ENCODE data around the gene ARHGEF17.

ARHGEF17 gene

DNA sequence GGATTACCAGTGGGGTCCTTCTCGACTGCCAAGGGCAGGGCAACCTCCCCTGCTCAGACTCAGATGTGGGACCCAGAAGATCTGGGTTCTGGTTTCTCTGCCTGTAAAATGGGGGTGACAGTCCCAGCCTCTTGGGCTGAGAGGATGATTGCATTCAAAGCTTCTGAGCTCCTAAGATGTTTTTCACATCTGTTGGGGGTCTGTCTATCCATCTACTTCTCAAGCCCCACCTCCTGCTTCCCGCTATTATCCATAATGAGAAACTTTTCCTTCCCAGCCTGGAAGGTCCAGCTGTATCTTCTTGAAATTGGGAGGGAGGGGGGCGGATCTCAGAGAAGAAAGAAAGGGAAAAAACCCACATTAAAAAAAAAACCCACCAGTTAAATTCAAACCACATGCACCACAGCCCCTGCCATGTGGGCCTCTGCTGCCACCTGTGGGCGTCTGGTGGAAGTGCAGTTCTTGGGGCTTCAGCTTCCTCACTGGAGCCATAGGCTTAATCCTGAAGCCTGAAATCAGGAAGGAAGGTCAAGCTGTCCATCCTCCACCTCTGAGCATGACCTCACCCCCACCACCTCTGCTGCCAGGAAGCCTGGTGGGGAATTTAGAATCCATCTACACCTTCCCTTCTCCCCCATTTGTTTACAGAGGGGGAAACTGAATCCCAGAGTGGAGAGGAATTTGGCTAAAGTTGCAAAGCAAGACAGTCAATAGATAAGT lies 27.3 kb downstream of the ARHGEF17 start:
- peaks cover 16% of the 10 kb centered on the region for H3K79me2 ChIP-seq (ENCODE audit: control insufficient read depth, insufficient read depth, low read length, poor library complexity)
- no peak overlapping the region for H3K4me3 ChIP-seq (ENCODE audit: low read depth, low read length)
- peak overlapping the region; percentile 66 for H2BK12ac ChIP-seq (ENCODE audit: low read length)
- peak overlapping the region; percentile 77 for H4K91ac ChIP-seq (ENCODE audit: low read depth, low read length)
- H2BK5ac ChIP-seq (ENCODE audit: low read depth, low read length, poor library complexity) = peak overlapping the region; percentile 42
- H3K9ac ChIP-seq (ENCODE audit: low read length) = no peak overlapping the region
- DNase-seq = peak; percentile 82 to 95
- peak overlapping the region; percentile 69 for H2BK120ac ChIP-seq (ENCODE audit: insufficient read depth, low read length, poor library complexity)
- H3K4me2 ChIP-seq (ENCODE audit: low read length) = peak overlapping the region; percentile 13
- H3K14ac ChIP-seq (ENCODE audit: low read length) = peak overlapping the region; percentile 56
- H4K12ac ChIP-seq (ENCODE audit: low read depth, low read length) = no peak overlapping the region
- H3K79me1 ChIP-seq (ENCODE audit: low read length) = peaks cover 35% of the 10 kb centered on the region
- peak overlapping the region; percentile 71 for H3K27ac ChIP-seq (ENCODE audit: low read depth, low read length)
- H3K4ac ChIP-seq (ENCODE audit: low read depth, low read length) = peak overlapping the region; percentile 13
- no peak overlapping the region for H3K23ac ChIP-seq (ENCODE audit: low read length)
- WGBS (ENCODE audit: extremely low coverage, insufficient coverage, insufficient read length) = no CpG with 5 or more reads among the region's 4 CpGs
- peak overlapping the region; percentile 55 for H4K8ac ChIP-seq (ENCODE audit: low read depth, low read length)
- peaks cover 0 to 11% of the 10 kb centered on the region in 2 experiments for H3K36me3 ChIP-seq (ENCODE audit: control insufficient read depth in 1 of 2, insufficient read depth in 2 of 2, low read length in 2 of 2)
- H3K4me1 ChIP-seq (ENCODE audit: control insufficient read depth in 1 of 2, insufficient read depth in 2 of 2, low read length in 2 of 2) = peaks cover 55 to 58% of the 10 kb centered on the region in 2 experiments
- H2AK5ac ChIP-seq (ENCODE audit: low read length) = peak overlapping the region; percentile 72
- peak overlapping the region; percentile 28 for H3K18ac ChIP-seq (ENCODE audit: low read length)
- H2AFZ ChIP-seq (ENCODE audit: insufficient read depth, low read length, poor library complexity) = no peak overlapping the region
- H3K27me3 ChIP-seq (ENCODE audit: insufficient read depth, low read length) = no peaks in the 10 kb centered on the region
- H3K9me3 ChIP-seq (ENCODE audit: insufficient read depth, low read depth, low read length) = no peaks in the 10 kb centered on the region

DNA sequence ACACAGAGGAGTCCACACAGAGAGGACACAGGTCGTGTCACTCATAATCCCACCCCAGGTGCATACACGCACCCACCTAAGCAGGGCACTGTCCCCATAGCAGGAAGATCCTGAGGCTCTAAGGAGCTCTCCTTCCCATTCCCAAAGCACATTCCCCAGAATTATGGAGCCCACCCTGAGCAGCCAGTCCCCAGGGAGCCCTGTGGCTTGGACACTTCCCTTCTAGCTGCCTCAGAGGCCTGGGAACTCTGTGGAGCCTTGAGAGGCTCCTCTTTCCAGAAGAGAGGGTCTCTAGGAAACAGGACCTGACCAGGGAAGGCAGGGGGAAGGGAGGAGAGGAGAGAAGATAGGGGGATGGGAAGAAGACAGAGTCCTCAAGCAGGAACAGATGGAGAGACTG lies 29.8 kb downstream of the ARHGEF17 start:
- Histone ChIP-seq H4K12ac (ENCODE audit: low read depth, low read length) (no peak overlapping the region), H3K27me3 (ENCODE audit: insufficient read depth, low read length) (no peaks in the 10 kb centered on the region), H3K79me1 (ENCODE audit: low read length) (peaks cover 19% of the 10 kb centered on the region), H3K4me1 (ENCODE audit: control insufficient read depth in 1 of 2, insufficient read depth in 2 of 2, low read length in 2 of 2) (peaks cover 46 to 51% of the 10 kb centered on the region in 2 experiments), H4K8ac (ENCODE audit: low read depth, low read length) (no peak overlapping the region), H3K4me2 (ENCODE audit: low read length) (no peak overlapping the region), H3K4me3 (ENCODE audit: low read depth, low read length) (no peak overlapping the region), H3K14ac (ENCODE audit: low read length) (no peak overlapping the region), H2BK12ac (ENCODE audit: low read length) (no peak overlapping the region), H3K18ac (ENCODE audit: low read length) (no peak overlapping the region), H3K36me3 (ENCODE audit: control insufficient read depth in 1 of 2, insufficient read depth in 2 of 2, low read length in 2 of 2) (peaks cover 0 to 18% of the 10 kb centered on the region in 2 experiments), H2BK5ac (ENCODE audit: low read depth, low read length, poor library complexity) (no peak overlapping the region), H2BK120ac (ENCODE audit: insufficient read depth, low read length, poor library complexity) (no peak overlapping the region), H3K4ac (ENCODE audit: low read depth, low read length) (no peak overlapping the region), H3K9me3 (ENCODE audit: insufficient read depth, low read depth, low read length) (peaks cover 3% of the 10 kb centered on the region), H3K9ac (ENCODE audit: low read length) (no peak overlapping the region), H4K91ac (ENCODE audit: low read depth, low read length) (no peak overlapping the region), H2AFZ (ENCODE audit: insufficient read depth, low read length, poor library complexity) (no peak overlapping the region), H2AK5ac (ENCODE audit: low read length) (no peak overlapping the region), H3K27ac (ENCODE audit: low read depth, low read length) (no peak overlapping the region), H3K23ac (ENCODE audit: low read length) (no peak overlapping the region), H3K79me2 (ENCODE audit: control insufficient read depth, insufficient read depth, low read length, poor library complexity) (peaks cover 8% of the 10 kb centered on the region)
- WGBS (ENCODE audit: extremely low coverage, insufficient coverage, insufficient read length) = no CpG with 5 or more reads among the region's 2 CpGs
- no peak for DNase-seq

DNA sequence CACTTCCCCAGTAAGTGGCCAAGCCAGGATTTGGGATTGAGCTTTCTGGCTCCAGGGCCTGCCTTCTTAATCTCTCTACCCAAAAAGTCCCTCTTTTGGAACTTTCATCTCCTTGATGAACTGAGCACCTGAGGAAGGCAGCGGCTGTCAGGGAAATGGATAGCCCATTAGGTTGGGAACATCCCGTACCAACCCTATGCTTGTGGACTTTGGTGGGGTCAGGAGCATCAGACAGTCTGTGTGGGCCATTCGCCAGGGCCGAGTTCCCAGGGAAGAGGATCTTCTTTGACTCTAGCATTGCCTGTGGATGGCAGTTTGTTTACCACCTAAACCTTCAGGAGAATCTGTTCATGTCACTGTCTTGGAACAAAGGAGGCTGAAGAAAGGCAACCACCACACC lies 30.2 kb downstream of the ARHGEF17 start:
- Histone ChIP-seq H3K79me1 (ENCODE audit: low read length) (peaks cover 16% of the 10 kb centered on the region), H2AK5ac (ENCODE audit: low read length) (no peak overlapping the region), H2BK12ac (ENCODE audit: low read length) (no peak overlapping the region), H3K27ac (ENCODE audit: low read depth, low read length) (no peak overlapping the region), H3K18ac (ENCODE audit: low read length) (no peak overlapping the region), H3K23ac (ENCODE audit: low read length) (no peak overlapping the region), H3K14ac (ENCODE audit: low read length) (no peak overlapping the region), H4K12ac (ENCODE audit: low read depth, low read length) (no peak overlapping the region), H3K27me3 (ENCODE audit: insufficient read depth, low read length) (no peaks in the 10 kb centered on the region), H3K4ac (ENCODE audit: low read depth, low read length) (no peak overlapping the region), H3K9ac (ENCODE audit: low read length) (no peak overlapping the region), H3K4me1 (ENCODE audit: control insufficient read depth in 1 of 2, insufficient read depth in 2 of 2, low read length in 2 of 2) (peaks cover 43 to 50% of the 10 kb centered on the region in 2 experiments), H2AFZ (ENCODE audit: insufficient read depth, low read length, poor library complexity) (no peak overlapping the region), H2BK5ac (ENCODE audit: low read depth, low read length, poor library complexity) (no peak overlapping the region), H4K91ac (ENCODE audit: low read depth, low read length) (no peak overlapping the region), H3K9me3 (ENCODE audit: insufficient read depth, low read depth, low read length) (peaks cover 3% of the 10 kb centered on the region), H3K4me2 (ENCODE audit: low read length) (no peak overlapping the region), H3K4me3 (ENCODE audit: low read depth, low read length) (no peak overlapping the region), H3K79me2 (ENCODE audit: control insufficient read depth, insufficient read depth, low read length, poor library complexity) (peaks cover 7% of the 10 kb centered on the region), H4K8ac (ENCODE audit: low read depth, low read length) (no peak overlapping the region), H3K36me3 (ENCODE audit: control insufficient read depth in 1 of 2, insufficient read depth in 2 of 2, low read length in 2 of 2) (peaks cover 0 to 18% of the 10 kb centered on the region in 2 experiments), H2BK120ac (ENCODE audit: insufficient read depth, low read length, poor library complexity) (no peak overlapping the region)
- no peak for DNase-seq
- WGBS (ENCODE audit: extremely low coverage, insufficient coverage, insufficient read length) = no CpG with 5 or more reads among the region's 4 CpGs

DNA sequence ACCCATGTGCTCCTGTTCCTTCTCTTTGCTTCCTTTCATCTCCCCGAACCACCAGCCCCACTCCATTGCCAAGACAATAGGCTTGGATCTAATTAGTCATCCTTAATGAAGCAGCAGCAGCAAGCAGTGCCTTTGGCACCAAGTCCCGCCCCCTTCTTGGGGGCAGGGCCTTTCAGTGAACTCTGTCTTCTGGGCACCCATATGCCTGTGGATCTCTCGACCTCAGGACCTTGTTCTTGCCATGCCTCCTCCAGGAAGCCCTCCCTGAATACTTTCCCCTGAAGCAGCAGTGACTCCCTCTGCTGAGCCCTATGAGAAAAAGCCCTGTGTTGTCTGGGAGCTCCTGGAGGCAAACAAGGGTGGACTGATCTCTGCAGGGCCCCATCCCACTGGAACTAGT lies 32.1 kb downstream of the ARHGEF17 start:
- no peak overlapping the region for H2BK12ac ChIP-seq (ENCODE audit: low read length)
- H3K27ac ChIP-seq (ENCODE audit: low read depth, low read length) = no peak overlapping the region
- H3K4ac ChIP-seq (ENCODE audit: low read depth, low read length) = no peak overlapping the region
- no peak overlapping the region for H2AK5ac ChIP-seq (ENCODE audit: low read length)
- H3K27me3 ChIP-seq (ENCODE audit: insufficient read depth, low read length) = no peaks in the 10 kb centered on the region
- no CpG with 5 or more reads among the region's 3 CpGs for WGBS (ENCODE audit: extremely low coverage, insufficient coverage, insufficient read length)
- peaks cover 1% of the 10 kb centered on the region for H3K79me1 ChIP-seq (ENCODE audit: low read length)
- H3K79me2 ChIP-seq (ENCODE audit: control insufficient read depth, insufficient read depth, low read length, poor library complexity) = peaks cover 4% of the 10 kb centered on the region
- no peak overlapping the region for H2BK120ac ChIP-seq (ENCODE audit: insufficient read depth, low read length, poor library complexity)
- H3K4me2 ChIP-seq (ENCODE audit: low read length) = no peak overlapping the region
- no peak overlapping the region for H4K91ac ChIP-seq (ENCODE audit: low read depth, low read length)
- H4K12ac ChIP-seq (ENCODE audit: low read depth, low read length) = no peak overlapping the region
- H3K23ac ChIP-seq (ENCODE audit: low read length) = no peak overlapping the region
- DNase-seq = no peak
- peaks cover 3% of the 10 kb centered on the region for H3K9me3 ChIP-seq (ENCODE audit: insufficient read depth, low read depth, low read length)
- no peak overlapping the region for H3K14ac ChIP-seq (ENCODE audit: low read length)
- no peak overlapping the region for H2BK5ac ChIP-seq (ENCODE audit: low read depth, low read length, poor library complexity)
- H3K36me3 ChIP-seq (ENCODE audit: control insufficient read depth in 1 of 2, insufficient read depth in 2 of 2, low read length in 2 of 2) = peaks cover 0 to 18% of the 10 kb centered on the region in 2 experiments
- peaks cover 26 to 31% of the 10 kb centered on the region in 2 experiments for H3K4me1 ChIP-seq (ENCODE audit: control insufficient read depth in 1 of 2, insufficient read depth in 2 of 2, low read length in 2 of 2)
- no peak overlapping the region for H3K9ac ChIP-seq (ENCODE audit: low read length)
- H3K4me3 ChIP-seq (ENCODE audit: low read depth, low read length) = no peak overlapping the region
- H2AFZ ChIP-seq (ENCODE audit: insufficient read depth, low read length, poor library complexity) = no peak overlapping the region
- H4K8ac ChIP-seq (ENCODE audit: low read depth, low read length) = no peak overlapping the region
- no peak overlapping the region for H3K18ac ChIP-seq (ENCODE audit: low read length)
